ENCODE results near the gene SLFN13.

GRCh38 chr17:35493040-35493439 is 44.5 kb upstream of the SLFN13 start:
- TF ChIP-seq CTCF (optimal IDR thresholded peaks at IDR 0.05 in 1 of 3, IDR thresholded peaks at IDR 0.05 in 1 of 3, conservative IDR thresholded peaks at IDR 0.05 in 1 of 3; ENCODE audit: extremely low read depth in 1 of 3, insufficient read depth in 2 of 3, low read length in 3 of 3) (no peak), EZH2 (IDR thresholded peaks at IDR 0.05; ENCODE audit: low read length) (no peak)

Data from keratinocyte (primary cell).